Erythroblast (primary cell): ENCODE data around the gene DMBT1.

ENCODE experiments used
- DNase-seq, 2 experiments: peaks; one replicate each; lab custom pipeline; 2025; lab: John Stamatoyannopoulos, UW
- GATA1 ChIP-seq: IDR thresholded peaks from 2 replicates; pipeline ENCODE4 v1.6.1; 2011; ENCODE audit warnings: low read depth, mild to moderate bottlenecking, control low read depth, low read length, moderate library complexity
- POLR2A ChIP-seq: IDR thresholded peaks from 2 replicates; pipeline ENCODE4 v1.6.1; 2011; ENCODE audit warnings: mild to moderate bottlenecking, low read length

Gene DMBT1

GRCh38 chr10:122560279-122560804 is at the start of gene DMBT1:
Gene DMBT1 (plus strand): TSS chr10:122560754. CDS start chr10:122560771, 17 bp downstream.
- TF ChIP-seq POLR2A (no peak), GATA1 (no peak)

GRCh38 chr10:122513053-122513452 is 47.5 kb upstream of the DMBT1 start:
- DNase-seq = no peak
- TF ChIP-seq POLR2A (no peak), GATA1 (no peak)

More at GRCh38 chr10:122560279-122560804, at the start of gene DMBT1:
- DNase-seq = no peak

GRCh38 chr10:122514045-122514840 is 46.3 kb upstream of the DMBT1 start:
- no peak for TF ChIP-seq POLR2A

GRCh38 chr10:122515022-122515424 is 45.5 kb upstream of the DMBT1 start:
- no peak for DNase-seq
- TF ChIP-seq POLR2A (no peak), GATA1 (no peak)

More at GRCh38 chr10:122514045-122514840, 46.3 kb upstream of the DMBT1 start:
- no peak for DNase-seq

GRCh38 chr10:122515588-122516231 is 44.8 kb upstream of the DMBT1 start:
- no peak for TF ChIP-seq GATA1
- TF ChIP-seq POLR2A = no peak
- DNase-seq = no peak

GRCh38 chr10:122516734-122517133 is 43.8 kb upstream of the DMBT1 start:
- no peak for DNase-seq
- TF ChIP-seq POLR2A (no peak), GATA1 (no peak)

- TF ChIP-seq GATA1 (no peak), POLR2A (no peak)
Observed at GRCh38 chr10:122519144-122519543, 41.4 kb upstream of the DMBT1 start.

GRCh38 chr10:122519873-122520272 is 40.7 kb upstream of the DMBT1 start:
- DNase-seq = no peak

More at GRCh38 chr10:122519144-122519543, 41.4 kb upstream of the DMBT1 start:
- no peak for DNase-seq

GRCh38 chr10:122521011-122521410 is 39.5 kb upstream of the DMBT1 start:
- TF ChIP-seq POLR2A = no peak
- no peak for TF ChIP-seq GATA1
- DNase-seq = no peak

More at GRCh38 chr10:122519873-122520272, 40.7 kb upstream of the DMBT1 start:
- TF ChIP-seq POLR2A = no peak
- no peak for TF ChIP-seq GATA1

GRCh38 chr10:122524811-122525210 is 35.7 kb upstream of the DMBT1 start:
- TF ChIP-seq GATA1 = no peak
- TF ChIP-seq POLR2A = no peak
- no peak for DNase-seq

GRCh38 chr10:122525788-122526187 is 34.8 kb upstream of the DMBT1 start:
- no peak for TF ChIP-seq POLR2A
- DNase-seq = peak in 1 of 2 experiments; percentile 1

GRCh38 chr10:122526892-122527291 is 33.7 kb upstream of the DMBT1 start:
- TF ChIP-seq GATA1 (no peak), POLR2A (no peak)

GRCh38 chr10:122530177-122530576 is 30.4 kb upstream of the DMBT1 start:
- no peak for DNase-seq
- no peak for TF ChIP-seq POLR2A
- no peak for TF ChIP-seq GATA1

More at GRCh38 chr10:122526892-122527291, 33.7 kb upstream of the DMBT1 start:
- DNase-seq = no peak

GRCh38 chr10:122531261-122531660 is 29.3 kb upstream of the DMBT1 start:
- TF ChIP-seq GATA1 = no peak
- no peak for TF ChIP-seq POLR2A
- DNase-seq = no peak
